ENCODE results near the gene KLHL11.

The KLHL11 gene

GRCh38 chr17:41906465-41907184 is 41.4 kb upstream of the KLHL11 start:
- Histone ChIP-seq H3K36me3 (ENCODE audit: low read depth) (peaks cover 92% of the 10 kb centered on the region), H3K4me3 (ENCODE audit: severe bottlenecking) (no peak overlapping the region), H3K27ac (ENCODE audit: poor library complexity, severe bottlenecking) (no peak overlapping the region), H3K9me3 (ENCODE audit: severe bottlenecking) (no peaks in the 10 kb centered on the region), H3K4me1 (ENCODE audit: insufficient read depth, poor library complexity, severe bottlenecking) (peaks cover 3% of the 10 kb centered on the region), H3K27me3 (ENCODE audit: insufficient read depth, poor library complexity, severe bottlenecking) (no peaks in the 10 kb centered on the region)
- ATAC-seq (ENCODE audit: low read depth): no peak
- TF ChIP-seq CTCF (IDR thresholded peaks at IDR 0.05; ENCODE audit: poor library complexity, severe bottlenecking): no peak
- DNase-seq (ENCODE audit: low spot score): no peak

- TF ChIP-seq CTCF (IDR thresholded peaks at IDR 0.05; ENCODE audit: poor library complexity, severe bottlenecking): no peak
- H3K36me3 ChIP-seq (ENCODE audit: low read depth): peaks cover 92% of the 10 kb centered on the region
Measured at GRCh38 chr17:41905172-41905571, 39.9 kb upstream of the KLHL11 start.

GRCh38 chr17:41904242-41904841 is 39.1 kb upstream of the KLHL11 start:
- no peak for TF ChIP-seq CTCF (IDR thresholded peaks at IDR 0.05; ENCODE audit: poor library complexity, severe bottlenecking)
- no peak overlapping the region for H3K27ac ChIP-seq (ENCODE audit: poor library complexity, severe bottlenecking)
- H3K36me3 ChIP-seq (ENCODE audit: low read depth): peaks cover 90% of the 10 kb centered on the region
- no peak overlapping the region for H3K4me3 ChIP-seq (ENCODE audit: severe bottlenecking)
- H3K27me3 ChIP-seq (ENCODE audit: insufficient read depth, poor library complexity, severe bottlenecking): no peaks in the 10 kb centered on the region
- H3K4me1 ChIP-seq (ENCODE audit: insufficient read depth, poor library complexity, severe bottlenecking): no peaks in the 10 kb centered on the region
- no peak for ATAC-seq (ENCODE audit: low read depth)
- DNase-seq (ENCODE audit: low spot score): no peak
- H3K9me3 ChIP-seq (ENCODE audit: severe bottlenecking): no peaks in the 10 kb centered on the region

More at GRCh38 chr17:41905172-41905571, 39.9 kb upstream of the KLHL11 start:
- Histone ChIP-seq H3K9me3 (ENCODE audit: severe bottlenecking) (no peaks in the 10 kb centered on the region), H3K4me3 (ENCODE audit: severe bottlenecking) (no peak overlapping the region), H3K27me3 (ENCODE audit: insufficient read depth, poor library complexity, severe bottlenecking) (no peaks in the 10 kb centered on the region), H3K27ac (ENCODE audit: poor library complexity, severe bottlenecking) (no peak overlapping the region), H3K4me1 (ENCODE audit: insufficient read depth, poor library complexity, severe bottlenecking) (no peaks in the 10 kb centered on the region)
- ATAC-seq (ENCODE audit: low read depth) (no peak), DNase-seq (ENCODE audit: low spot score) (no peak)

- DNase-seq (ENCODE audit: low spot score) (no peak), ATAC-seq (ENCODE audit: low read depth) (no peak)
- H3K9me3 ChIP-seq (ENCODE audit: severe bottlenecking): no peaks in the 10 kb centered on the region
- H3K4me1 ChIP-seq (ENCODE audit: insufficient read depth, poor library complexity, severe bottlenecking): no peaks in the 10 kb centered on the region
- H3K4me3 ChIP-seq (ENCODE audit: severe bottlenecking): no peak overlapping the region
- no peaks in the 10 kb centered on the region for H3K27me3 ChIP-seq (ENCODE audit: insufficient read depth, poor library complexity, severe bottlenecking)
- H3K36me3 ChIP-seq (ENCODE audit: low read depth): peaks cover 89% of the 10 kb centered on the region
- H3K27ac ChIP-seq (ENCODE audit: poor library complexity, severe bottlenecking): no peak overlapping the region
- no peak for TF ChIP-seq CTCF (IDR thresholded peaks at IDR 0.05; ENCODE audit: poor library complexity, severe bottlenecking)
Measured at GRCh38 chr17:41901646-41902045, 36.4 kb upstream of the KLHL11 start.

- Histone ChIP-seq H3K4me1 (ENCODE audit: insufficient read depth, poor library complexity, severe bottlenecking) (no peaks in the 10 kb centered on the region), H3K36me3 (ENCODE audit: low read depth) (peaks cover 89% of the 10 kb centered on the region), H3K4me3 (ENCODE audit: severe bottlenecking) (no peak overlapping the region), H3K27me3 (ENCODE audit: insufficient read depth, poor library complexity, severe bottlenecking) (no peaks in the 10 kb centered on the region), H3K27ac (ENCODE audit: poor library complexity, severe bottlenecking) (no peak overlapping the region), H3K9me3 (ENCODE audit: severe bottlenecking) (no peaks in the 10 kb centered on the region)
- no peak for ATAC-seq (ENCODE audit: low read depth)
- DNase-seq (ENCODE audit: low spot score): no peak
- no peak for TF ChIP-seq CTCF (IDR thresholded peaks at IDR 0.05; ENCODE audit: poor library complexity, severe bottlenecking)
Measured at GRCh38 chr17:41896726-41897125, 31.5 kb upstream of the KLHL11 start.

All from RWPE2 (cell line).